Activated CD8-positive, alpha-beta memory T cell treated with anti-CD3 and anti-CD28 coated beads for 1 hour (primary cell): ENCODE measurements around the gene ARFGAP2.

Experiments
- DNase-seq, 2 donors: peaks; one replicate each; pipeline ENCODE4 v3.0.0-alpha.2; 2020; ENCODE audit warnings: low read depth in 1 of 2; ENCODE audit errors: extremely low read depth in 1 of 2

ARFGAP2 gene

DNA sequence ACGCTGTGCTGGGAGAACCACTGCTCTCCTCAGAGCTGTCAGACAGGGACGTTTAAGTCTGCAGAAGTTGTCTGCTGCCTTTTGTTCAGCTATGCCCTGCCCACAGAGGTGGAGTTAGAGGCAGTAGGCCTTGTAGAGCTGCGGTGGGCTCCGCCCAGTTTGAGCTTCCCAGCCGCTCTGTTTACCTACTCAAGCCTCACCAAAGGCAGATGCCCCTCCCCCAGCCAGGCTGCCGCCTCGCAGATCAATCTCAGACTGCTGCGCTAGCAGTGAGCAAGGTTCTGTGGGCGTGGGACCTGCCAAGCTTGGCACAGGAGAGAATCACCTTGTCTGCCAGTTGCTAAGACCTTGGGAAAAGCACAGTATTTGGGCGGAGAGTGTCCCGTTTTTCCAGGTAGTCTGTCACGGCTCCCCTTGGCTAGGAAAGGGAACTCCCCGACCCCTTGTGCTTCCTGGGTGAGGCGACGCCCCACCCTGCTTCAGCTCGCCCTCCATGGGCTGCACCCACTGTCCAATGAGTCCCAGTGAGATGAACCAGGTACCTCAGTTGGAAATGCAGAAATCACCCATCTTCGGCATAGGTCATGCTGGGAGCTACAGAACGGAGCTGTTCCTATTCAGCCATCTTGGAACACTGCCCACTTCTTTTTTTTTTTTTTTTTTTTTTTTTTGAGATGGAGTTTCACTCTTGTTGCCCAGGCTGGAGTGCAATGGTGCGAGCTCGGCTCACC, 57.6 kb downstream of the ARFGAP2 start:
- DNase-seq = peak in 1 of 2 donors; percentile 3
